ENCODE measurements around the gene TENM3. TPM values are rescaled to one million over a fixed set of nuclear protein-coding genes. Genes with fewer than 3 reads are reported as not detected.

Gene TENM3
- total and polyA plus RNA-seq, 10 of the 15 experiments (the other 5 are each of a cell fraction or from before 2014, with no cell fraction given) = 0.01 to 1.7 (median 0.08) TPM; not detected in 2

GRCh38 chr4:182250446-182250845, 7.2 kb downstream of the TENM3 start:
- no peak overlapping the region for H3K9ac ChIP-seq (ENCODE audit: control insufficient read depth, insufficient read depth, low read length)
- CTCF ChIA-PET = no interaction called here
- no peaks in the 10 kb centered on the region for H3K4me1 ChIP-seq (ENCODE audit: control insufficient read depth, insufficient read depth, low read length)
- no peaks in the 10 kb centered on the region for H3K27me3 ChIP-seq (replicated peaks in 1 of 2; ENCODE audit: control insufficient read depth in 2 of 2, insufficient read depth in 2 of 2, low read length in 1 of 2)
- POLR2A ChIA-PET = no interaction called here
- RAD21 ChIA-PET (ENCODE audit: unreplicated experiment) = no interaction called here
- intact Hi-C loops (cut with micrococcal nuclease; ENCODE audit: unreplicated experiment) (no loop called here), in situ Hi-C loops (cut with MboI) (no loop called here)
- H3K9me3 ChIP-seq (replicated peaks; ENCODE audit: control insufficient read depth, insufficient read depth, low read length) = no peaks in the 10 kb centered on the region
- DNase-seq (ENCODE audit: low read depth, low spot score) (no peak), ATAC-seq (no peak), FAIRE-seq (no peak)
- SMC1A ChIA-PET (ENCODE audit: uncharacterized antibody, unreplicated experiment) = interaction anchor here (0.7 kb wide), 1 partner anchor 21 kb away, joined by 3 read pairs; no protein-coding TSS in a partner anchor
- no peaks in the 10 kb centered on the region for H3K36me3 ChIP-seq (ENCODE audit: control insufficient read depth in 2 of 2, insufficient read depth in 2 of 2, low read length in 1 of 2)
- no peaks in the 10 kb centered on the region for H3K79me2 ChIP-seq (ENCODE audit: control insufficient read depth, insufficient read depth, low read length)
- no peak overlapping the region for H2AFZ ChIP-seq (ENCODE audit: control insufficient read depth, low read depth, low read length)
- no peak overlapping the region for H3K27ac ChIP-seq (ENCODE audit: control insufficient read depth, insufficient read depth)
- no peak overlapping the region for H3K4me2 ChIP-seq (ENCODE audit: control insufficient read depth, insufficient read depth)
- H3K4me3 ChIP-seq = no peak overlapping the region
- H4K20me1 ChIP-seq (ENCODE audit: control insufficient read depth, insufficient read depth) = no peaks in the 10 kb centered on the region
- no TSS peak for BruUV-seq (replicated peaks)
- WGBS (ENCODE audit: insufficient coverage, insufficient replicate concordance, low lambda C conversion rate, missing lambda C conversion rate) = 49% methylated on average over 6 of the region's 6 CpGs
- no peak for TF ChIP-seq SIX5 (IDR thresholded peaks at IDR 0.05; ENCODE audit: low read depth, low read length, severe bottlenecking)
- TF ChIP-seq MAX (IDR thresholded peaks at IDR 0.05; ENCODE audit: low read depth, low read length) = no peak
- no peak for TF ChIP-seq MYB (IDR thresholded peaks at IDR 0.05; ENCODE audit: borderline replicate concordance, low read depth, low read length)
- TF ChIP-seq NFYB (IDR thresholded peaks at IDR 0.05; ENCODE audit: insufficient read depth, low read depth, low read length) = no peak
- TF ChIP-seq SREBF2 (IDR thresholded peaks at IDR 0.05; ENCODE audit: low read length) = no peak
- no peak for TF ChIP-seq KAT2A (conservative IDR thresholded peaks at IDR 0.05; ENCODE audit: control insufficient read depth, low read depth, low read length)
- TF ChIP-seq ZBTB4 (CRISPR knock-in tag; IDR thresholded peaks at IDR 0.05) = no peak
- no peak for TF ChIP-seq RBBP5 (conservative IDR thresholded peaks at IDR 0.05)
- TF ChIP-seq RELB (IDR thresholded peaks at IDR 0.05; ENCODE audit: low read depth) = no peak
- TF ChIP-seq CEBPZ (IDR thresholded peaks at IDR 0.05; ENCODE audit: low read depth, low read length) = no peak
- no peak for TF ChIP-seq BRCA1 (IDR thresholded peaks at IDR 0.05; ENCODE audit: low read depth, low read length)
- no peak for TF ChIP-seq POLR2AphosphoS5 (IDR thresholded peaks at IDR 0.05; ENCODE audit: low read length)
- TF ChIP-seq ZBTB33 (IDR thresholded peaks at IDR 0.05) = no peak
- TF ChIP-seq ATF3 (IDR thresholded peaks at IDR 0.05; ENCODE audit: borderline replicate concordance, extremely low read depth, low read depth, low read length) = no peak

Data from GM12878 (cell line).